DMS153 treated with DMSO at 0.1 percent for 48 hours (cell line): Measurements from ENCODE around the gene LLGL2.
A peak's percentile ranks its signal among the peaks of the same experiment; 100 is the strongest.
"Not testable (repeated sequence)": the region's sequence is repeated elsewhere in the genome, so short reads cannot be mapped to it uniquely, and the experiment has no call there.

Experiments
- DNase-seq: peaks from one replicate; lab custom pipeline; 2025; ENCODE audit not compliant: unreplicated experiment; lab: John Stamatoyannopoulos, UW

Gene LLGL2

DNA sequence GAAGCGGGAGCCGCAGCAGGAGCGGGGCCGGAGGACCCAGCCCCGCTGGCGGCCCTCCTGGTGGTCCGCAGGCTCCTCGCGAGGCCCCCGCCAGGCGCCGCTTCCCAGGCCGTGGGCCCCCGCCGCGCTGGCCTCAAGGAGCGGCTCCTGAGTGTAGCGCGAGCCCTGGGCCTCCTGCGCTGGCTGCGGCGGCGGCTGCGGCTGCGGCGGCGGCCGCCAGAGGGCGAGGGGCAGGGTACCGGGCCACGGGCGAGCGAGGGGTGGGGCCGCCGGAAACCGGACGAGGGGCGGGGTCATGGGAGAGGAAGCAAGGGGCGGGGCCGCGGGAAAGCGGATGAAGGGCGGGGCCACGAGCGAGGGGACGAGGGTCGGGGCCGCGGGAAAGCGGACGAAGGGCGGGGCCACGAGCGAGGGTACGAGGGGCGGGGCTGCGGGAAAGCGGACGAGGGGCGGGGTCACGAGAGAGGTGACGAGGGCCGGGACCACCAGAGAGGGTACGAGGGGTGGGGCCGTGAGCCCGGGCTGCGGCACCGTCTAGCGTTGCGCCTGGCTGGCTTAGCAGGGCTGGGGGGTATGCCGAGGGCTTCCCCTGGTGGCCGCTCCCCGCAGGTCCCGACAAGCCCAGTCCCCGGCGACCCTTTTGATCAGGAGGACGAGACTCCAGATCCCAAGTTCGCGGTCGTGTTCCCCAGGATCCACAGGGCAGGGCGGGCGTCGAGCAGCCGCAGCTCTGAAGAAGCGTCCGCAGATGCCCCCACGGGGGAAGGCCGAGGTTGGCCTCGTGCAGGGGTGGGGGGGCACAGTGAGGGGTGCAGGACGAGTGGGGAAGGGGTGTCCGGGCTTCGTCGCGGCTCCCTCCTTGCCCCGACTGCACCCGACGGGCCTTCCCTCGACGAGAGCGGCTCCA is 63.8 kb downstream of the LLGL2 start:
- peak; percentile 87 for DNase-seq

DNA sequence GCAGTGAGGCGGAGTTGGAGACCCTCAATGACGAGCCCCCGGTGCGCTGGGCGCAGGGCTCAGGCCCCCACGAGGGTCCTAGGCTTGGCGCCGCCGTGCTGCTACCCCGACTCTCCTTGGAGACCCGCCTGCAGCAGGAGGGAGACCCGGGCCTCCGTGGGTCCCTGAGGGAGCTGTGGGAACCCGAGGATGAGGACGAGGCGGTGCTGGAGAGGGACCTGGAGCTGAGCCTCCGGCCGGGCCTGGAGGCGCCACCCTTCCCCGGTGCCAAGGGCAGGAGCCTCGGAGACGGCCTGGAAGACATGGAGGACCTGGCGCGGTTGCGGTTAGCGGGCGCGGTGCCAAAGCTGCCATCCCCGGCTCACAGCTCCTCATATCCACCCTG is 64.4 kb downstream of the LLGL2 start:
- no peak for DNase-seq

DNA sequence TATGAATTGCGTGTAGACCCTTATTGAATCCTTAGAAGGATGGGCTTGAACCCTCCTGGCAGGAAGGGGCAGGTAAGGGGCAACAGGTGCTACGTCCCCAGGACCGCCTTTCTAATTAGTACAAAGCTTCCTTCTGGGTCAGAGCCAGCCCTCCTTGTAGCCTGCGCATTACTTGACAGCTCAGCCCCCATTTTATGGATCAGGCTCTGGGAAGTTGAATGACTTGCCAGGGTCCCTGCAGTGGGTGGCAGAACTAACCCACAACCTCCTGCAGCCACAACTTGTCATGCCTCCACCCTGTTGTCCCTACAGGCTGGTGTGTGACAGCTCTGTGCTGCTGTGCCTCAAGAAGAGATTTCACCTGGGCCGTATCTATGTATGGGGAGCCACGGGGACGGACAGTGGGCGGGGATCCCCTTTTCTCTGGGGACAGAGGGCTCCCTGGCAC is 64.8 kb downstream of the LLGL2 start:
- no peak for DNase-seq

DNA sequence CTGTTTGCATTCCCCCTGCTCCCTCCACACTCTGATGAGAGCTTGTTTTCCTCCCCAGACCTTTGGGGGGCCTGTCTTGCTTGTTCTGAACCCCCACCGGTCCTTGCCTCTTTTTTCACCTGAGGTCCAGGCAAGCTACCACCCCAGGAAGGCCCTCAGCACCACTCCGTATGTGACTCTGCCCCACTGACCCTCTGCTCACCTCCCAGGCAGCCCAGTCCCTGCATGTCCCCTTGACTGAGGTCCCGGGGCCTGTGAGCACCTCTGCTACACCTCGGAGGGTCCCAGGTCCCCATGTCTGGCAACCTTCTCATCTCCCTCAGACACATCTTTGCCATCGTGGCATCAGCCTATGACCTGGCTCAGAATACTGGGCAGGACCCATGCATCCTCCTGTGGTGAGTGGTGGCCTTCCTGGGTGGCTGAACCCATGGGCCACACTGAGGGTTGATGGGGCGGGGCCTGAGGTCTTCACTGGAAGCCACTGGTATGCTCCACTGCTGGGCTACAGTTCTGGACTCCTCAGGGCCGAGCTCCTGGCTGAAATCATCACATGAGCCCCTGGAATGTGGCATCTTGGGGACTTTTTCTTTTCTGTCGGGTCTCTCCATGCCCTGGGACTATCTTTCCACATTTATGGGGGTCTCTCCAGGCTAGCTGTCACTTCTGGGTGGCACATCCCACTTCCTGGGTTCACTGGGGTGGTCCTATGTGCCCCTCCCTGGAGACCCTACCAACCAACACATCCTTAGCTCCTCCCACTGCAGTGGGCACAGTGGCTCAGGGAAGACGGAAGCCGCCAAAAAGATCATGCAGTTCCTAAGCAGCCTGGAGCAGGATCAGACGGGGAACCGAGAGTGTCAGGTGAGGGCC is 65.6 kb downstream of the LLGL2 start:
- DNase-seq, result no peak

DNA sequence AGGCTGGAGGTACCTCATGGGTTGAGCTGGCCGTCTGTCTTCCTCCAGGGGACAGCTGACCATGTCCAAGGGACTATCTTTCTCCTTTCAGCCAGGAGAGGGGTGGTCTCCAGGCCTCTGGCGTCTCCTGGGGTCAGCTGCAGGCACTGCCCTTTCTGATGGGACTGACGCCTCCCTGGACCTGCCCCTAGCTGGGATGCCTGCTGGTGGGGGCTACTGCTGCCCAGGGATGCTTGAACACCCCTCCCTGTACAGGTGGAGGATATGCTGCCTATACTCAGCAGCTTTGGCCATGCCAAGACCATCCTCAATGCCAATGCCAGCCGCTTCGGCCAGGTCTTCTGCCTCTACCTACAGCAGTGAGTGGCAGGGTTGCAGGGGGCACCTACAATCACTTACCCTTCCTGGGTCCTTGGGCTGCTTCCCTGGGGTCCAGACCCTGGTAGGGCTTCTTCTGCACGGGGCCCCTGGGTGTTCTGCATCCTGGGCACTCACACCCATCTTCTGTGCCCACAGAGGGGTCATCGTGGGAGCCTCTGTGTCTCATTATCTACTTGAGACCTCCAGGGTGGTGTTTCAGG is 66.3 kb downstream of the LLGL2 start:
- DNase-seq, result no peak

DNA sequence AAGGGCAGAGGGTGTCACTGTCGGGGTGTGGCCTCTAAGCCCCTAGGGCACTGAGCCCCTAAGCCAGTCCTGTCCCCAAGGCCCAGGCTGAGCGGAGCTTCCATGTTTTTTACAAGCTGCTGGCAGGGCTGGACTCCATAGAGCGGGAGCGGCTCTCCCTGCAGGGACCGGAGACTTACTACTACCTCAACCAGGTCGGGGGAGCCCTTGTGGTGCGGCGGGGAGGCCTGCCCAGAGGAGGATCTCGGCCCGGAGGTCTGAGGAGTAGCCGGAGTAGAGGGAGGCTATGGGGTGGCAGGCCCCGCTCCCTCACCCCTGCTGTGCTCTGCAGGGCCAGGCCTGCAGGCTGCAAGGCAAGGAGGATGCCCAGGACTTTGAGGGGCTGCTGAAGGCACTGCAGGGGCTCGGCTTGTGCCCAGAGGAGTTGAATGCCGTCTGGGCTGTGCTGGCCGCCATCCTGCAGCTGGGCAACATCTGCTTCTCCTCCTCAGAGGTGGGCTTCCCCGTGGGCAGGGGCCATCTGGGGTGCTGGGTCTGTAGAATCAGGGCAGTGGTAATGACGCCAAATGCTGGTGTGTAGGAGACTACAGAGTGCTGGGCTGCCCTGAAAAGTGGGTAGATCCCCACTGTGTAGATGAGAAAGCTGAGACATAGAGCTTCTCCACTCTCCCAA is 67.0 kb downstream of the LLGL2 start:
- no peak for DNase-seq

DNA sequence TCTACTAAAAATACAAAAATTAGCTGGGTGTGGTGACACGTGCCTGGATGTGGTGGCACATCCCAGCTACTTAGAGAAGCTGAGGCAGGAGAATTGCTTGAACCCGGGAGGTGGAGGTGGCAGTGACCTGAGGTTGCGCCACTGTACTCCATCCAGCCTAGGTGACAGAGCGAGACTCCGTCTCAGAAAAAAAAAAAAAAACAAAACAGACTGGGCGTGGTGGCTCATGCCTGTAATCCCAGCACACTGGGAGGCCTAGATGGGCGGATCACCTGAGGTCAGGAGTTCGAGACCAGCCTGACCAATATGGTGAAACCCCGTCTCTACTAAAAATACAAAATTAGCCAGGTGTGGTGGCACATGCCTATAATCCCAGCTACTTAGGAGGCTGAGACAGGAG is 67.9 kb downstream of the LLGL2 start:
- not testable (repeated sequence) for DNase-seq

DNA sequence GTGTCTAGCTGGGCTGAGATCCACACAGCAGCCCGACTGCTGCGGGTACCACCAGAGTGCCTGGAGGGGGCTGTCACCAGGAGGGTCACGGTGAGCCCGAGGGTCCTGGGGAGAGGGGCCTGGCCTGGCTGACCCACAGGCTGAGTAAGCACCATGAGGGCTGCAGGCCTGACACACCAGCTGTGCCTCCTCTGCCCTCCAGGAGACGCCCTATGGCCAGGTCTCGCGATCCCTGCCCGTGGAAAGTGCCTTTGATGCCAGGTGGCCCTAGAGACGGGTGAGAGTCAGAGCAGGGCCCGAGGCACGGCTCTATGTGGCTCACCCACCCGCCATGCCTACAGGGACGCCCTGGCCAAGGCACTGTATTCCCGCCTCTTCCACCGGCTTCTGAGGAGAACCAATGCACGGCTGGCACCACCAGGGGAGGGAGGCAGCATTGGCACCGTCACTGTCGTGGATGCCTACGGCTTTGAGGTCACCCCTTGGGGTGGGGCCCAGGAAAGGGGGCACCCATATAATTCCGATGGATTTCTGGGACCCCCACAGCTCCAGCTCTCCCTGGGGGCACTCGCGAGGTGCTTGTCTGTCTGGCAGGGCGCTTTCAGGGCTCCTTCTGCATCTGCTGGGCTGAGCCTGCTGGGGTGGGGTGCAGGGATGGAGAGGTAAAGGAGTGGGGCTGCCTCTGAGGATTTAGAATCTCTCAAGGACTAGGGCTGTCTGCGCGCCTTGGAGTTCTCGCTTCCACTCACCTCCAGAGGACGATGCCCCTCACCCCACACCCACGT is 69.2 kb downstream of the LLGL2 start:
- DNase-seq, result no peak

DNA sequence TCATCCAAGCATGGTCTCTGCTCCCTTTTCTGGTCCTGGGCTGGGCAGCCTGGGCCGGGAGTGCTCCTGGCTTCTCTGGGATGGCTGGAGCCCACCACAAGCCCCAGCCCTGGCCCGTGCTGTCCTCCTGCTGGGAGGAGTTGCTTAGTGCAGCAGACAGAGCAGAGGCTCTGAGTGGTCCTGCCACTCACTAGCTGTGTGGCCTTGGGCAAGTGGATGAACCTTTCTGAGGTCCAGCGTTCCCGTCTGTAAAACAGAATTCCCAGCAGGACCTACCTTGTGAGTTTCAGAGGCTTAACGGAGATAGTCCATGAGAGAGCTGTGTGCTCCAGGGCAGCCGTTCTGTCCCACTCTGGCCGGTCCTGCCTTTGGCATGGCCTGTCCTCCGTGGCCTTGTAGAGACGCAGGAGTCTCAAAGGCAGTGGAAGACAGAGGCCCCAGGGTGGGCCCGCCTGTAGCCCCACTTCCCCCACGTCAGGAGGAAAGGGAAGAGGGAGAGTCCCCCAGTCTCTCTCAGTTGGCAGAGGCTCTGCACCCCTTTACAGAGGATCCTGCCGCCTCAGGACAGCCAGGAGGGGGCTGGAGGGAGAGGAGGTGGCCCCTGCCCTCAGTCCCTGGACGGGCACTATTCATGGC is 69.9 kb downstream of the LLGL2 start:
- DNase-seq, result no peak

DNA sequence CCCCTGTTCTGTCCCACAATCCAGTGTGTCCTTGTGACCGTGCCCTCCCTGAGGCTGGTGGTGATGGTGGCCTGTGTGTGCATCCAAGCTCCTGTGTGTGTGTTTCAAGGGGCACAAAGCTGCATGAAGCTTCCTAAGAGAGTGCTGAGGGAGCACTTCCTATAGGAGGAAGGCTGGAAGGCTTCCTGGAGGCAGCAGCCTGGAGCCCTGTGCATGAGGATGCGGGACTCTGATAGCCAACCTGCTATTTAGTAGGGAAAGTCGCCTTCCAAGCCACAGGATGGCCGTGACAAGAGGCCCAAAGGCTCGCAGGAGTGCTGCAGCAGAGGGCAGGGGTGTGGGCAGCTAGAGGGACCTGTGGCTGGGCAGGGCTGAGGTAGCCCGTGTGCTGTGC is 70.4 kb downstream of the LLGL2 start:
- DNase-seq, result no peak

DNA sequence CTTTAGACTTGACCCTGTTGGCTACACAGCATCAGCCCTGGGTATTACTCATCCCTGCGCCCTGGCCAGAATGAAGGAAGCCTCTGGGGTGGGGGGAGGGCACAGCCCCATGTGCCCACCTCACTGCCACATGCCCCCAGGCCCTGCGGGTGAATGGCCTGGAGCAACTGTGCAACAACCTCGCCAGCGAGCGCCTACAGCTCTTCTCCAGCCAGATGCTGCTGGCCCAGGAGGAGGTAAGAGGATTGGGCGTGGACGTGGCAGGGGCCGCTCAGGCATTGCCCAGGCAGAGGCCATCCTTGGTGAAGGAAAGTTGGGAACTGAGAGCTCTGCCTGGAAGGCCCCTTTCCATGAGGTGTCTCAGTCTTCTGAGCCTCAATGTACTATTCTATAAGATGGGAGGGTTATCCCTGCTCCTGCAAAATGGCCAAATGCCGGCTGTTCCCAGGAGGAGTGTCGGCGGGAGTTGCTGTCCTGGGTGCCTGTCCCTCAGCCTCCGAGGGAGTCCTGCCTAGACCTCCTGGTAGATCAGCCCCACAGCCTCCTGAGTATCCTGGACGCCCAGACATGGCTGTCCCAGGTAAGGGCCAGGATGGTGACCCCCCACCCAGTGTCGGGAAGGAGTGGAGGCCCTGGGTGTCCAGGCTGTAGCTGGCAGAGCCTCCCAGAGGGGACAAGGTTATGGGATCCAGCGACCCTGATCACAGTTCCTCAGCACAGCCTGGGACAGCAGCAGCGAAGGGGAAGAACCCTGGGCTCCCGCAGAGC is 71.0 kb downstream of the LLGL2 start:
- DNase-seq, result no peak

DNA sequence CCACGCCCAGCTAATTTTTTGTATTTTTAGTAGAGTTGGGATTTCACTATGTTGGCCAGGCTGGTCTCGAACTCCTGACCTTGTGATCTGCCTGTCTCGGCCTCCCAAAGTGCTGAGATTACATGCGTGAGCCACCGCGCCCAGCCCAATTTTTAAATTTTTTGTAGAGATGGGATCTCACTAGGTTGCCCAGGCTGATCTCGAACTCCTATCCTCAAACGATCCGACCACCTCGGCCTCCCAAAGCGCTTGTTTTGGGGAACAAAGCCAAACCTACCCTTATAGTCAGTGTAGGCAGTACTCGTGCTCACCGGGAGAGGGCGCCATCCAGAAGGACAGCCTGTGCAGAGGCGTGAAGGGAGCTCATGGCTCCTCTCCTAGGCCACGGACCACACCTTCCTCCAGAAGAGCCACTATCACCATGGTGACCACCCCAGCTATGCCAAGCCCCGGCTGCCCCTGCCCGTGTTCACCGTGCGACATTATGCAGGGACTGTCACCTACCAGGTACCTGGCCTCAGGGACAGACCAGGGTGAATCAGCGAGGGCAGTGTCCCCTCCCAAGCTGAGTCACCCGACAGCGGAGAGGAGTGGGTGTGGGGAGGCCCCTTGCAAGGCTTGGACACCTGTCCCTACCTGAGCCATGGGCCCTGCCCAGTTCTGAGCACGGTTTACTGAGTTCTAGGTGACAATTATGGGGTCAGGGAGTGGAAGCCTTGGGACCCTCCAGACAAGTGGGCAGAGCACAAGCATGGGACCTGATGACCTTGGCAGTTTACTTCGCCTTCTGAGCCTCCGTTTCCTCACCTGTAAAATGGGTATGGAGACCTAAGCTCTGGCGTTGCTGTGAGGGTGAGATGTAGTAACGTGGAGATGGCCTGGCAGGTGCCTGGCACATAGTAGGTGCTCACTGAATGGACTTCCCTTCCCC is 75.8 kb downstream of the LLGL2 start:
- no peak for DNase-seq

DNA sequence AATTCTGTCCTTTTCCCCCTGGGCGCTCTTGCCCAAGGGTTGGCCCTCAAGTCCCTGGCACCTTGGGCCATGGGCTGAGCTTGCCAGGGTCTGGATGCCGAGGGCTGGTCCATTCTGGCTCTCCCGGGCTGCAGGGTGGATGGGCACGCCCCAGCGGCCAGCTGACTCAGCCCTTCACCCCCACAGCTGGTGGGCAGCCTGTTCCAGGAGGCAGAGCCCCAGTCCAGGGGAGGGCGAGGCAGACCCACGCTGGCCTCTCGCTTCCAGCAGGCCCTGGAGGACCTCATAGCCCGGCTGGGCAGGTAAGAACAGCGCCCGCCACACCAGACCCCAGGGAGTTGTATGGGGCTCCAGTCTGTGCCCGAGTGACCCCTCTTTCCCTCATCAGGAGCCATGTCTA is 77.1 kb downstream of the LLGL2 start:
- no peak for DNase-seq

DNA sequence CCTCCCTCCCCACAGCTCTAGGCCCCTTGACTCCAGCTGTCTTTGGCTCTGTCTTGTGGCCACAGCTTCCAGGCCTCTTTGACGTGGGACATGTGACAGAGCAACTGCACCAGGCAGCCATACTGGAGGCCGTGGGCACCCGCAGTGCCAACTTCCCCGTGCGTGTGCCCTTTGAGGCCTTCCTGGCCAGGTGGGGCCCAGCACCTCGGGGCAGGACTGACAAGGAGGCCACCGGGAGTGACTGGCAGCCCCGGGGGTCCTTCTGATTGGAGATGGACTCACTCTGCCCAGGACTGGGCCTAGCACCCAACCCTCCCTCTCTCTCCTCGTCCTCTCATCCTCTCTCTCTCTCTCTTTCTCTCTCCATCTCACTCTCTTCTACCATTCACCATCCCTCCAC is 77.6 kb downstream of the LLGL2 start:
- no peak for DNase-seq

DNA sequence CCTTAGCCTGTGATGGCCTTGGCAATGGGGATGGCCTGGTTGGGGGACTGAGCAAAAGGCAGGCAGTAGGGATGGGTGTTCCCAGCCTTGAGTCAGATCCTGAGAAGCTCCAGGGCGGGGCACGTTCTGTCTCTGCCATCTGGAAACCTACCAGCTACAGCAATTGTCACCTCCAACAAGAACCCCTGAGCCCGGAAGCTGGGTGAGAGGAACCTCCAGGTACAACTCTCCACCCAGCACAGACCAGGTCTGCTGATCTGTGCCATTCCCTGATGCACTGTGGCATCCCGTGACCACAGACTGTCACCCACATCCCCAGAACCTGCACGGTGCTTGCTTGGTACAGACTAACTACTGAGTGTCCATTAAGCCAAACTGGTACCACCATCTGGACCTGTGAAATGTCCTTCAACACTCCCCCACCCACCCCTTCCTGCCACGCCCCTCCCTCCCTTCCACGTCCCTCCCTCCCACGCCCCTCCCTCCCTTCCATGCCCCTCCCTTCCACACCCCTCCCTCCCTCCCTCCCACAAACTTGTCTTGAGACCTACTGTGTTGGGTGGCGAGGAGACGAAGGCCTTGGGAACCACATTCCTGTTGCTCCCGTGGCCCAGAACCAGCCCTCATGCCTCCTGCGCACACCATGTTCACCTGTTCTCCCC is 78.7 kb downstream of the LLGL2 start:
- DNase-seq, result no peak

DNA sequence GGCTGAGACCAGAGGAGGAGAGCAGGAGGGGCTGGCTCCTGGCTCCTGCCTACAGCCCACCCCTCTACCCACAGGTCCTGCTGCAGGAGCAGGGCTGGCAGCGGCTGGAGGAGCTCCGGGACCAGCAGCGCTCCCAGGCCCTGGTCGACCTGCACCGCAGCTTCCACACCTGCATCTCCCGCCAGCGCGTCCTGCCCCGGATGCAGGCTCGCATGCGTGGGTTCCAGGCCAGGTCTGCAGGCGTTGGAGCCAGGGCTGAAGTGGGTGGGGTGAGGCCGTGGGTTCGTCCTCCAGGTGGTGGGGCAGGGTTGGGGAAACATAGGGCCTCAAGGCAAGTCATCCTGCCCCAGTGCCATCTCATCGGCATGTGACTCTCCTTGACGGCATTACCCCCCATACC is 80.3 kb downstream of the LLGL2 start:
- DNase-seq, result no peak

DNA sequence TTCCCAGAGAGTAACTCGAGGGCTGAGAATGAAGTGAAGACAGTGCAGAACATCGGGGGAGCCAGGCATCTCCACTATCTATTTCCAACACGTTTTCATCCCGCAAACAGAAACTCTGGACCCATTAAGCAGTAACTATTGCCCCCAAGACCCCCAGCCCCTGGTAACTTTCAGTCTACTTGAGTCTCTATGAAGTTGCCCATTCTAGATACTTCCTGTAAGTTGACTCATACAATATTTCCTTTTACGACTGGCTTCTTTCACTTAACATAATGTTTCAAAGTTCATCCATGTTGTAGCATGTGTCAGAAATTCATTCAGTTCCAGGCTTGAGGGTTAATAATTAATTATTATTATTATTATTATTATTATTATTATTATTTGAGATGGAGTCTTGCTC is 81.6 kb downstream of the LLGL2 start:
- no peak for DNase-seq
